Bone marrow (tissue), 2 donors: ENCODE results near the gene NXNL1.
A peak's percentile ranks its signal among the peaks of the same experiment; 100 is the strongest.

ENCODE experiments used
- DNase-seq, 2 donors: peaks; one replicate each; lab custom pipeline; 2025; lab: John Stamatoyannopoulos, UW

NXNL1 gene

DNA sequence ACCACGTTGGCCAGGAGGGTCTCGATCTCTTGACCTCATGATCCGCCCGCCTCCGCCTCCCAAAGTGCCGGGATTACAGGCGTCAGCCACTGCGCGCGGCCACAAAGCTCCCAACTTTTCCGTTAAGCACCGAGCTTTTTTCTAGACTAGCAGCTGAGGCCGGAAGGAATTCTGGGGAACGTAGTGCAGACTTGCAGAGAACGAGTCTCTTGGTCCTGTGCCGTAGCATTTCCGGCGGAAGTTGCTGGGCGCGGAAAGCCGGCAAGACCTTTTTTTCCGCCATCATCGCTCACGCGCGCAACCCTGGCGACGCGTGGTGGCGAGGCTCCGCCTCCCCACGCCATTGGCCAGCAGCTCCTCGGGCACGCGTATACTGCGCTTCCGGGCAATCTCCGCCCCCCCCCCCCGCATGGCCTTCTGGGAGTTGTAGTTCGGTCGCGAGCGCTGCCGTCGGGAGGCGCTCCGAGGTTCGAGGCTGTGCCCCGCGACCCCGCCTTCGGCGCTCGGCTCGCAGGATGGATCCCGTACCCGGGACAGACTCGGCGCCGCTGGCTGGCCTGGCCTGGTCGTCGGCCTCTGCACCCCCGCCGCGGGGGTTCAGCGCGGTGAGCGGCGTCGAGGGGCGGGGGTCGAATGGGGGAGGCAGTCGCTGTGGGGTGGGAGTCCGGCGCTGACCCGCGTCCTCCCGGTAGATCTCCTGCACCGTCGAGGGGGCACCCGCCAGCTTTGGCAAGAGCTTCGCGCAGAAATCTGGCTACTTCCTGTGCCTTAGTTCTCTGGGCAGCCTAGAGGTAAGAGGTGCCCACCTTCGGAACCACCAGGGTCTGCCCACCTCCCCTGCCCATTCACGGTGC, 40.9 kb downstream of the NXNL1 start, which contains the start of gene MVB12A:
TSS of gene MVB12A (plus strand) at position 427 of the 854 bp plus-strand sequence. CDS start at position 516, 89 bp downstream.
- peak; percentile 86 to 95 for DNase-seq

DNA sequence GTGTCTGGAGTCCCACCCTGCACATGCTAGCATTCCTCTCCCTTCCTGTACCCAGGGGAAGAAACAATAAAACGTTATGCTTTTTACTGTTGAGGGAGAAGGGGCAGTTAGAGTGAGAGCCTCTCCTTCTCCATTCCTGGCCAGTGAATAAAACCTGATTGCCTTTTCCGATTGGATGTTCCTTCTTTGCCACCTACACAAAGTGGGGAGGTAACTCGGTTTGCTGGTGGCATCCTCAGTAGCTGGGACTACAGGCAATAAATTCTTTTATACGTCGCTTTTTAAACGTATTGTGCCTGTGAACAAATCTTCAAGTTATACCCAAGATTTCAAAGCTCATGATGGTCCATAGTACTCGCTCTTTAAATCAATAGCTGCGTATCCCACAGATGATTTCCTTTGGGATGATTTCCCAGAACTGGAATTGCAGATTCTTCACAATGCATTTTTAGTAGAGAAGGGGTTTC, 41.5 kb downstream of the NXNL1 start:
- no peak for DNase-seq

- no peak for DNase-seq
Measured at GRCh38 chr19:17418710-17419109, 42.0 kb downstream of the NXNL1 start.

DNA sequence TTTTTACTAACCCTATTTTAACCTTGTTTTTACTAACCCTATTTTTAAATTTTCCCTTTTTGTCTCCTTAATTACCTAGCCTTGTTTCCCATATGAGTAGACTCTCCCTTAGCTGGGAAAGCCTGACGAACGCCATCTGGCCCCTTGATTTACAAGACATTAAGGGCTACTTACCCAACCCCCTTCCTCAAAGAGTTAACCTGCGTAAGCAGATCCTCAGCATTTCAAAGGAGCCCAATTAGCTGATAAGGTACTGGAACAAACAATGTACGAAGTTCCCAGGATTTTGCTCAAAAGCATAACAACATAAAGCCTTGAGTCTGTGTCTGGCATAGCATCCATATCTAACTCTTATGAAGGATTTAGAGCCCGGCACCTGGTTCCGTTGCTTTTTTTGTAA, 45.6 kb downstream of the NXNL1 start:
- DNase-seq: no peak

DNA sequence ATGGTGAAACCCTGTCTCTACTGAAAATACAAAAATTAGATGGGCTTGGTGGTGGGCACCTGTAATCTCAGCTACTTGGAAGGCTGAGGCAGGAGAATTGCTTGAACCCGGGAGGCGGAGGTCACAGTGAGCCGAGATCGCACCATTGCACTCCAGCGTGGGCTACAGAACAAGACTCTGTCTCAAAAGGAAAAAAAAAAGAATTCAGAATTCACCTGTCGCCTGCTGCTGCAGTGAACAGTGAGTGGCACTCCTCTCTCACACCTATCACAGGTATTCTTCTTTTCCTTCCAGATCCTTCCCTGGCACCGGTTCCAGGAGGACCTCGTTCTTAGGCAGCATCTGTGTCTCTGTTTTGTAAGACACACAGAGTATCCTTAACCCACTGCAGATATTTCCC, 46.6 kb downstream of the NXNL1 start:
- no peak for DNase-seq

GRCh38 chr19:17411801-17412200, 48.9 kb downstream of the NXNL1 start:
- DNase-seq: no peak

- no peak for DNase-seq
Measured at GRCh38 chr19:17409990-17410389, 50.7 kb downstream of the NXNL1 start.

DNA sequence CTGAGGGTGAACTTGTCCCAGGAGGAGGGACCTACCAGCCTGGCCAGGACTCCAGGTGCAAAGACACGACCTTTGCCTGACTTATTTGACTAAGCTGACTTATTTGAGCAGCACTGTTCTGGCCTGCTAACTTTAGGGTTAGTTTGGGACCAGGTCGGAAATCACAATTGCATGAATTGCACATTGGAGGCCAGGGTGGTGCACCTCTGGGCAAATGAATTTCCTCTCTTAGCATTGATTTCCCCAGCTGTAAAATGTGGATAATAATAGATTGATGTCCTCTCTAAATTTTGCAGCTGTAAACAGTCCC, 53.9 kb downstream of the NXNL1 start:
- no peak for DNase-seq

DNA sequence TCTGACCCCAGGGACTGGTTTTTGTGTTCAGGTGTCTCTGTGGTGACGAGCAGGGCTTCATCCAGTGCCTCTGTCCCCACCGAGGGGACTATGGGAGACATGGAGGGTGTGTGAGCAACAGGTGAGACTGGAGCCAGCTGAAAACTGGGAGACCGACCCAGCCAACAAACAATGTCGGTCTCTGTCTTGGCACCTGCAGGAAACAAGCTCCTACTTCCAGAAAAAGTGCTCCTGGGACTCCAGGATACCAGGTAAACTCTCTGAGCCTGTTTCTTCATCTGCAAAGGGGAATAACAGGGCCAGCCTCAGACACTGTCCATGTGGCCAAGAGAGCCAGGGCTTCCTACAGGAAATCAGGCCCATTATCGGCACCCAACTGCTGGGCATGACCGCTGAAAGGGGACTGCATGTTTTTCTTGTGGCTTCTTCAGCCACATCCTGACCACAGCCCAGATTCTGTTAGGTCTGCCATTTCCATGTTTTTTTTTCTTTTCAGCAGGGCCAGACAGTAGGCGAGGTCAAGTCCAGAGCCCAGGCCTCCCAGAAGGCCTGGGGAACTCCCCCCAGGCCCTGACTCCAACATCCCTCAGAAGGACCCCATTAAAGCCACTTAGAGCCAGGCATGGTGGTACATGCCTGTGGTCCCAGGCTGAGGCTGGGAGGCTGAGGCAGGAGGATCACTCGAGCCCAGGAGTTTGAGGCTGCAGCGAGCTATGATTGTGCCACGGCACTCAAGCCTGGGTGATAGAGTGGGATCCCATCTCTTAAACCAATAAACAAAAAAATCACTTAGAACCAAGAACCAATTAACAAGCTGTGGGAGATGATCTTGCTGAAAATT, 54.5 kb downstream of the NXNL1 start:
- no peak for DNase-seq
